GM18873 (cell line): Measurements from ENCODE around the gene HIF1AN.
"Not testable (repeated sequence)": the region's sequence is repeated elsewhere in the genome, so short reads cannot be mapped to it uniquely, and the experiment has no call there.

Experiments
- ATAC-seq: cut with Tn5 transposase; IDR thresholded peaks from one replicate; pipeline ENCODE4 v1.9.1; 2021; ENCODE audit warnings: mild to moderate bottlenecking, moderate library complexity, moderate number of reproducible peaks; ENCODE audit not compliant: unreplicated experiment, low FRiP score

The HIF1AN gene

DNA sequence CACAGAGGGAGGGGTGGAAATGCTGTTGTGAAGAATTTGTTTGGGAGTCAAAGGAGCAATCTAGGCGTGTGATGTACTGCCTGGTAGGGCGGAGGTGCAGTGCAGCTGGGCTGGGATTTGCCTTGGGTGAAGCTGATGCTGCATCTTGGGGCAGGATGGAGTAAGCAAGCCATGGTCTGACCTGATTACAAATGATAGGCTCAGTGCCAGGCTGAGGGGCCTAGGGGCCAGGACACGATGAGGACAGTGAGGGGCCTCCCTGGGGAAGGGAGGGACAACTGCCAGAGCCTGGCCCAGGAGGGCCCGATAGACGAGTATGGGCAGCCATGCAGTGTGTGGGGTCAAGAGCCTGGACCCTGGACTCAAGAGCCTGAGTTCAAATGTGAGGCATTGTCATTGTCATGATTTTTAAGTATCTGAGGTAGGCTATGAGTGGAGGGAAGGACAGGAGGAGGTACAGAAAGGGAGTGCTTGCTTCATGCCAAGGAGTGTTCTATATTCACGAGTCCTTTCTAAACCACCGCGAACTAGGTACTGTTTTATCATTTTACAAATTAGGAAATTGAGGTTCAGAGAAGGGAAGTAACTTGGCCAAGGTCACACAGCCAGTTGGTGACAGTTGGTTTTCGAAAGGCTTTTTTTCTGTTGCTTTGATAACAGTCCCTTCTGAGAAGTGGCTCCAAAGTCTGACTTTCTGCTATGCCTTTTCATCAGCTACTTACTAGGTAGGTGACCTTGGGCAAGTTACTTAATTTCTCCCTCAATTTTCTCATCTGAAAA, 29.7 kb downstream of the HIF1AN start:
- ATAC-seq, result no peak

DNA sequence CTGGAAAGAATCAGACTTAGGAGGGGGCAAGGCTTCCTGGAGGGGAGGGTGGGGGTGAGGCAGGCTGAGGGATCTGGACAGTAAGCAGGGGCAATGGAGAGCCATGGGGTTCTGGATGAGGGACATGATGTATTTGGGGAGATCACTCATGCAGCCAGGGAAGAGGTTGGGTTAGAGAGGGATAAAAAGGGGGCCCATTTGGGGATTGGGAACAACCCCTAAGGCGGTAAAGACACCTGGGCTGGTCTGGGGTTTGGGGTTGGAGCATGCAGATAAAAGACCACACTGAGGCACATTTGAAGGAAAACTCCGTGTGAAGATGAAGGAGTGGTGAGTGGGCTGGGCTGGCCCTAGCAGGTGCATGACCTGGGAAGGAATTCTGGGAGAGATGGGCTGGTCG, 30.8 kb downstream of the HIF1AN start:
- ATAC-seq, result no peak

DNA sequence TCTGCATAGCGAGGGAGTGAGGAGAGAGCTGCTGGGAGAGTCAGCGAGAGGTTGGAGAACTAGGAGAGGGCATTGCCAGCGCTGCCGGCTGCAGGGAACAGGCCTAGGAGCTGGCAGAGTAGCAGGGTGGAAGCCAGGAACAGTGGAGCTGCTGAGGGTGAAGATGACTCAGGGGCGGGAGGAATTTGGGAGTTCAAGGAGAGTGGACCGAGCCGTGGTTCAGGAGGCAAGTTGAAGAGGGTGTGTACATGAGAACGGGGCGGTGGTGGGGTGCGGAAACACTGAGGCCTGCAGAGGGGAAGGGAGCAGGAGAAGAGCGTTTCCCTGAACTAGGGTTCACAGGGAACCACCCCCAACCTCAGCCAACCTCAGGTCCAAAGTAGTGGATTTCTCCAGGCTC, 31.5 kb downstream of the HIF1AN start:
- ATAC-seq, result no peak

- ATAC-seq, result no peak
Observed at GRCh38 chr10:100567826-100568225, 32.1 kb downstream of the HIF1AN start.

- no peak for ATAC-seq
Observed at GRCh38 chr10:100568912-100569311, 33.2 kb downstream of the HIF1AN start.

- ATAC-seq, result no peak
Observed at GRCh38 chr10:100569687-100570481, 34.1 kb downstream of the HIF1AN start.

DNA sequence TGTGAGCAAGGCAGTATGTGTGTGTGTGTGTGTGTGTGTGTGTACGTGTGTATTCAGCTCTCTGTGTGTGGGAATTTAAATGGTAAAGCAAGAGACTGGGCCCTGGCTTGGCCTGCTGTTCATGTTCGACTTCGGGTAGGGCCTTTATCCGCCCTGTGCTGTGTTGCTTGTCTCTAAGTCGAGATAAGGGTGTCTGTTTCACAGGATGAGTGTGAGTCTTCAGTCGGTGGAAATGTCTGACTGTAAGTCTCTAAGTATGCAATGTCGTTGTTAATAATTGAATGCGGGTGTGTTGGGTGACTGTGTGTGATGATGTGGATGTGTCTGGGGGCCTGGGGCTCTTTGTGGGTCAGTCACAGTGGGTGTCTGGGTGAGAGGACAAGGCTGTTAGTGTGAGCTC, 34.8 kb downstream of the HIF1AN start:
- ATAC-seq, result no peak

DNA sequence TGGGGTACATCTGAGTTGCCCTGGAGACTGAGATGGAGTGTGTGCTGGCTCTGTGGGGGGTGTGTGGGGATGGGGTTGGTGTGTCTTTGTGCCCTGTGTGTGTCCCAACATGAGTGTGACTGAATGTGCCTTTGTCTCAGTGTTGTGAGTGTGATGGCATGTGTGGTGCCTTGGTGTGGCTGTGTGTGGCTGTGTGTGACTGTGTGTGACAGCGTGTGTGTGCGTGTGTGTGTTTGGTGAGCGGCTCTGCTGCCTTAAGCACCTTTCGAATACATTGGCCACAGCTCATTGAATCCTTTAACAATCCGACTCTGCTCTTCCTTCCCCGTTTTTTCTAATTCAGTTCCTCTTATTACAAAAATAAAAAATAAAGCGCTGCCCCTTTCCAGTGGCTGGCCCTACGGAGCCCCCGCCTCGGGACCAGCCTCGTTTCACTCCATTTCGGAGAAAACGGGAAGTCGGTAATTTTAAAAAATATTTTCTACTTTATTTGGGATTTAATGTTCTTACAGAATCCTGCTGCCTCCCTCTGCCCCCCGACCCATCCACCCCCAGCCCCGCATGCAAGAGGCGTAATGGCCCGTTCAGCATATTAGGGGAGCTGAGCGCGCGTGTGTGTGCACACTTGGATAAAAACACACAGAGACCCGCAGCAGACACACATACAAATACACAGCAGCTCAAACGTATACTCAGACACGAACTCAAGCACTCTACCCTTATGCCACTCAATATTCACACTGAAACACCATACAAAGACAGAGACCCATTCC, 35.5 kb downstream of the HIF1AN start:
- no peak for ATAC-seq

- not testable (repeated sequence) for ATAC-seq
Observed at GRCh38 chr10:100575146-100575545, 39.4 kb downstream of the HIF1AN start.

DNA sequence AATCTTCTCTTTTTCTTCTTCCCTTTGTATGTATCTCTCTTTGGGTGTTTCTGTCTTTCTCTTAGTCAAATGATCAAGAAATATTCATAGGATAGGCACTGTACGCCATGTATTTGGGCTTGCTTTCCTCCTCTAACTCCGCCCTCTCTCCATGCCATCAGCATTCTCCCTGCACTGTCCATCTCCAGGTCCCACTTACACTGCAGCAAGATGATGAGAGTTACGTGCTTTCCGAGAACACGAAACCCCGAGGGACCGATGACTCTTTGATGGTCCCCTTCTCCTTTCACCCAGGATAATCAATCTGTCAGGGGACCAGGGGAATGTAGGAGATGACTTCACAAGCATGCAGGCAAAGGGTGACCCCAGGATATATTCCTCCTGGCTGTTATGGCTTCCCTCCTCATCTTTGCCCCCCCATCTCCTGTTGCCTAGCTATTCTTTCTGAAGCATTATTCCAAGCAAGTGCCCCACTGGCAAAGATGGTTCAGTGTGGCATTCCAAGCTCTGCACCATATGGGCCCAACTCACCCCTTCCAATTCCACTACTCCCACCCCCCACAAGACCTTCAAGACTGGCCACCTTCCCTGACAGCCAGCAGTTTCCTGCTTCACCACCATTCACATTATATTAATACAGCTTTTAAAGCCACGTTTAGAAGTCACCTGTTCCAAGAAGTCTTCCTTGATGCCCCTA, 40.0 kb downstream of the HIF1AN start:
- no peak for ATAC-seq

- ATAC-seq, result no peak
Observed at GRCh38 chr10:100576282-100576635, 40.5 kb downstream of the HIF1AN start.

DNA sequence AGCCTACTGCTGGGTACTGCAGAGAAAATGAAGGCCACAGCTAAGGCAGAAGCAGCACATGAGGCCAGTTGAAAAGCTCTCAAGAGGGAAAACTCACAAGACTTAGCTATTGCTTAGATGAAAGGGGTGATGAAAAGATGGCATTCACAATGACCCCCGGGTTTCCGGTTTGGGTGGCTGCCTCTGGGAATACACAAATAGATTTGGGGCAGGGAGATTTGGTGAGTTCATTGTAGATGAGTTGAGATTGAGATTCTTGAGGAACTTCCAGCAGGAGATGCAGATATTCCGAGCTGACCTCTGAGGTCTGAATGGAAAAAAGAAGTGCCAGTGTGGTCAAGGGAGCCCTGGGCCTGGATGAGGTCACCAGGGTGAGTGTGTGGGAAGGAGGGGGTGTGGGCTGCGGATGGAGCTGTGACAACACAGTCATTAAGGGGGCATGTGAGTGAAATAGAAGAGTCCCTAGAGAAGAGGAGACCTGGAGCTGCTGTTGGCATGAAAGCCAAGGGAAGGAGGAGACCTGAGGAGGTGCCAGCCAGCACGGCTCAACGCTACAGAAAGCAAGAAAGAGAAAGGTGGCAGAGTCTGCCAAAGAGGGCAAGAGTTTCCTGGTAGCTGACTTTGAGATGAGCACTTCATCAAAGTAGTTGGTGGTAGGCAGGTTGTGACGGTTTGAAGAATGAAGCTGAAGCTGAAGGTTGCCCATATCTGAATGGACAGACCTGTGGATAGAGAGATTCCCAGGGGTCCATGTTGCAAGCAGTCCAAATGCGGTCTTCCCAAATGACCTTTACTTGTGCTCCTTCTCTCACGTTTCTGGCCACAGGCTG, 43.7 kb downstream of the HIF1AN start:
- ATAC-seq, result no peak

GRCh38 chr10:100586959-100587358, 51.2 kb downstream of the HIF1AN start:
- no peak for ATAC-seq

DNA sequence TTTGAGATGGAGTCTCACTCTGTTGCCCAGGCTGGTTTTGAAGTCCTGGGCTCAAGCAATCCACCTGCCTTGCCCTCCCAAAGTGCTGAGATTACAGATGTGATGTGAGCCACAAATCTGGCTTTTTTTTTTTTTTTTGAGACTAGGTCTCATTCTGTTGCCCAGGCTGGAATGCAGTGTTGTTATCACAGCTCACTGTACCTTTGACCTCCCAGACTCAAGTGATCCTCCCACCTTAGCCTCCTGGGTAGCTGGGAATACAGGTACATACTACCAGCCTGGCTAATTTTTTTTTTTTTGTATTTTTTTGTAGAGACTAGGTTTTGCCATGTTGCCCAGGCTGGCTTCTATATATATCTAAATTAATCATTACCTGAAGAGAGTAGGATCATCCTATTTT, 62.4 kb downstream of the HIF1AN start:
- ATAC-seq, result no peak

DNA sequence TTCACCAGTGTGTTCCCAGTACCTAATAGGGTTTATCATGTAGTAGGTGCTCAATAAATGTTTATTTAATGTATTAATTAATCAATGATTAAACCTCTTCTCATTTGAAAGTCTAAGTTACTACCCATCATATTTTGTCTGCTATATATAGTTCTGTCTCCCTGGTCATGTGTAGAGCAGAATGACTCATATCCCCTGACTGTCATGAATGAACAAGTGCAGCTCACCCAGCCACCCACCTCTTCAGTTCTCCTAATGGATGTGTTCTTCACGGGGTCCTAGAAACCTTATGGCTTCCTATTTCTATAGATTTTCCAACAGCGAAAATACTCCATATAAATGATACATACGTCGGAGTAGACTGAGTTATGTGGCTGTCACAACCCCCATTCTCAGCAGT, 64.5 kb downstream of the HIF1AN start:
- ATAC-seq, result no peak

DNA sequence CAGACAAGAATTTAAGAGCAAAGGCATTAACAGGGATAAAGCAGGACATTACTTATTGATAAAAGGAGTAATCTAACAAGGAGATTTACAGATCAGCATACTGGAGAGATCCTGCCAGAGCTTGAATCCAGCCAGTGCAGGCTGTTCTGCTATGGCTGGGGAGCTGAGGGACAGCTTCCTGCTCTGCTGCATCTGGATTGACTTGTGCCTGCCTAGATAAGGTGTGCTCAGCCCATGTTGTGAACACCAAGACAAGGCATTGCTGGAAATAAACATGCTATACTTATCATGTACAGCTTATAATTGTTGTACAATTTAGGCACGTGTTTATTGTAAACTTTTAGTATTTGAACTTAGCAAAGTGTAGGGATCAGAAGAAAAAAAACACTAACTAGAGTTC, 71.7 kb downstream of the HIF1AN start:
- no peak for ATAC-seq
